MM.1S (cell line): ENCODE measurements around the gene SCGN.

Experiments
- DNase-seq: peaks from one replicate; pipeline ENCODE4 v3.0.0-alpha.2; 2015
- H2AFZ ChIP-seq: fragments of 300-600 bp; sonication (generic); 2 replicates; pipeline ENCODE4 v1.6.0; 2016; ENCODE audit warnings: antibody characterized with exemption, low read length
- H3F3A ChIP-seq: fragments of 300-600 bp; sonication (generic); 2 replicates; pipeline ENCODE4 v1.6.1; 2016; ENCODE audit warnings: mild to moderate bottlenecking, antibody characterized with exemption, low read length, moderate library complexity, mixed read lengths; ENCODE audit not compliant: insufficient read depth
- H3K27ac ChIP-seq: fragments of 300-600 bp; sonication (generic); 2 replicates; pipeline ENCODE4 v1.5.1; 2016; ENCODE audit warnings: mild to moderate bottlenecking, low read length
- H3K27me3 ChIP-seq: fragments of 300-600 bp; sonication (generic); replicated peaks from 2 replicates; pipeline ENCODE4 v1.6.0; 2016; ENCODE audit warnings: low read length; ENCODE audit not compliant: insufficient read depth
- H3K36me3 ChIP-seq: fragments of 300-600 bp; sonication (generic); replicated peaks from 2 replicates; pipeline ENCODE4 v1.6.1; 2016; ENCODE audit warnings: mild to moderate bottlenecking, low read length, mixed read lengths; ENCODE audit not compliant: insufficient read depth
- H3K4me1 ChIP-seq: fragments of 300-600 bp; sonication (generic); 2 replicates; pipeline ENCODE4 v1.6.1; 2016; ENCODE audit warnings: low read length, mixed read lengths
- H3K4me2 ChIP-seq: fragments of 300-600 bp; sonication (generic); 2 replicates; pipeline ENCODE4 v1.6.0; 2016; ENCODE audit warnings: low read depth, low read length
- H3K4me3 ChIP-seq: fragments of 300-600 bp; sonication (generic); 2 replicates; pipeline ENCODE4 v1.5.1; 2016; ENCODE audit warnings: low read length, mixed read lengths
- H3K79me2 ChIP-seq: fragments of 300-600 bp; sonication (generic); 2 replicates; pipeline ENCODE4 v1.6.1; 2016; ENCODE audit warnings: mixed run types, low read length, mixed read lengths
- H3K9ac ChIP-seq: fragments of 300-600 bp; sonication (generic); 2 replicates; pipeline ENCODE4 v1.6.1; 2016; ENCODE audit warnings: low read length, mixed read lengths
- H3K9me2 ChIP-seq: fragments of 300-600 bp; sonication (generic); replicated peaks from 2 replicates; pipeline ENCODE4 v1.6.1; 2016; ENCODE audit warnings: mild to moderate bottlenecking, low read length, mixed read lengths; ENCODE audit not compliant: insufficient read depth
- H3K9me3 ChIP-seq: fragments of 300-600 bp; sonication (generic); replicated peaks from 2 replicates; pipeline ENCODE4 v1.6.1; 2016; ENCODE audit warnings: mild to moderate bottlenecking, low read length, mixed read lengths; ENCODE audit not compliant: insufficient read depth
- H4K20me1 ChIP-seq: fragments of 300-600 bp; sonication (generic); 2 replicates; pipeline ENCODE4 v1.6.1; 2016; ENCODE audit warnings: mild to moderate bottlenecking, low read length, moderate library complexity, mixed read lengths; ENCODE audit not compliant: insufficient read depth
- CTCF ChIP-seq: fragments of 300-600 bp; sonication (generic); IDR thresholded peaks from 2 replicates; pipeline ENCODE4 v1.5.1; 2016; ENCODE audit warnings: antibody characterized with exemption, low read length, mixed read lengths
- EZH2 ChIP-seq: fragments of 300-600 bp; sonication (generic); optimal IDR thresholded peaks from 2 replicates; pipeline ENCODE3; 2017; ENCODE audit warnings: low read depth, mild to moderate bottlenecking, antibody characterized with exemption, low read length, mixed read lengths
- EZH2phosphoT487 ChIP-seq: fragments of 300-600 bp; sonication (generic); IDR thresholded peaks from 2 replicates; pipeline ENCODE4 v1.6.1; 2018; ENCODE audit warnings: antibody characterized with exemption, low read length

Gene SCGN

GRCh38 chr6:25675167-25675566 is 23.2 kb downstream of the SCGN start:
- no peaks in the 10 kb centered on the region for H3K9me3 ChIP-seq
- no peaks in the 10 kb centered on the region for H4K20me1 ChIP-seq
- H2AFZ ChIP-seq, result no peak overlapping the region
- H3K36me3 ChIP-seq, result no peaks in the 10 kb centered on the region
- H3K27ac ChIP-seq, result no peak overlapping the region
- no peaks in the 10 kb centered on the region for H3K79me2 ChIP-seq
- H3K4me1 ChIP-seq, result no peaks in the 10 kb centered on the region
- no peak overlapping the region for H3K4me2 ChIP-seq
- no peaks in the 10 kb centered on the region for H3K27me3 ChIP-seq
- no peak overlapping the region for H3K9ac ChIP-seq
- DNase-seq, result no peak
- H3K4me3 ChIP-seq, result no peak overlapping the region
- H3K9me2 ChIP-seq, result no peaks in the 10 kb centered on the region
- no peaks in the 10 kb centered on the region for H3F3A ChIP-seq
- no peak for TF ChIP-seq CTCF
- no peak for TF ChIP-seq EZH2phosphoT487
- no peak for TF ChIP-seq EZH2

- Histone ChIP-seq H3K36me3 (no peaks in the 10 kb centered on the region), H3K27me3 (no peaks in the 10 kb centered on the region), H3K9me2 (no peaks in the 10 kb centered on the region), H3K4me3 (no peak overlapping the region), H3K79me2 (no peaks in the 10 kb centered on the region), H3K9ac (no peak overlapping the region), H2AFZ (no peak overlapping the region), H3K4me2 (no peak overlapping the region), H3K9me3 (no peaks in the 10 kb centered on the region), H3F3A (no peaks in the 10 kb centered on the region), H3K4me1 (no peaks in the 10 kb centered on the region), H4K20me1 (no peaks in the 10 kb centered on the region), H3K27ac (no peak overlapping the region)
- TF ChIP-seq EZH2 (no peak), EZH2phosphoT487 (no peak), CTCF (no peak)
- no peak for DNase-seq
Measured at GRCh38 chr6:25676775-25677174, 24.8 kb downstream of the SCGN start.

GRCh38 chr6:25681848-25682247 is 29.8 kb downstream of the SCGN start:
- TF ChIP-seq CTCF, result no peak
- TF ChIP-seq EZH2phosphoT487, result no peak
- no peak for TF ChIP-seq EZH2
- H3K4me1 ChIP-seq, result no peaks in the 10 kb centered on the region
- H4K20me1 ChIP-seq, result no peaks in the 10 kb centered on the region
- no peaks in the 10 kb centered on the region for H3K79me2 ChIP-seq
- no peaks in the 10 kb centered on the region for H3K36me3 ChIP-seq
- H3K9me2 ChIP-seq, result no peaks in the 10 kb centered on the region
- no peak overlapping the region for H2AFZ ChIP-seq
- DNase-seq, result no peak
- no peak overlapping the region for H3K9ac ChIP-seq
- no peak overlapping the region for H3K27ac ChIP-seq
- no peaks in the 10 kb centered on the region for H3K9me3 ChIP-seq
- H3K4me3 ChIP-seq, result no peak overlapping the region
- no peak overlapping the region for H3K4me2 ChIP-seq
- H3K27me3 ChIP-seq, result no peaks in the 10 kb centered on the region
- H3F3A ChIP-seq, result no peaks in the 10 kb centered on the region
